GM12891 (cell line): Measurements from ENCODE around the gene CCDC6.
"Not testable (repeated sequence)": the region's sequence is repeated elsewhere in the genome, so short reads cannot be mapped to it uniquely, and the experiment has no call there.

ENCODE experiments used
- DNase-seq: peaks from one replicate; pipeline ENCODE4 v3.0.0; 2011; ENCODE audit warnings: low spot score; ENCODE audit not compliant: insufficient read length
- FAIRE-seq: peaks from 2 replicates; lab custom pipeline; 2011; peaks lifted over from hg19 to GRCh38; lab: Jason Lieb, UNC
- PAX5 ChIP-seq: IDR thresholded peaks from 2 replicates; pipeline ENCODE4 v1.6.1; 2011; ENCODE audit warnings: low read length, moderate library complexity, mild to moderate bottlenecking; ENCODE audit not compliant: insufficient read depth, severe bottlenecking
- POLR2A ChIP-seq: IDR thresholded peaks from 2 replicates; pipeline ENCODE4 v1.6.1; 2011; ENCODE audit warnings: low read depth, low read length, control low read depth
- POLR2AphosphoS5 ChIP-seq: IDR thresholded peaks from 2 replicates; pipeline ENCODE4 v1.6.1; 2011; ENCODE audit warnings: low read depth, low read length, control low read depth
- POU2F2 ChIP-seq: IDR thresholded peaks from 2 replicates; pipeline ENCODE4 v1.6.1; 2011; ENCODE audit warnings: low read depth, mild to moderate bottlenecking, control low read depth, low read length, moderate library complexity
- SPI1 ChIP-seq: IDR thresholded peaks from 2 replicates; pipeline ENCODE4 v1.6.1; 2011; ENCODE audit warnings: low read depth, low read length, control low read depth
- TAF1 ChIP-seq: IDR thresholded peaks from 2 replicates; pipeline ENCODE4 v1.6.1; 2011; ENCODE audit warnings: low read depth, low read length, control low read depth

Gene CCDC6

DNA sequence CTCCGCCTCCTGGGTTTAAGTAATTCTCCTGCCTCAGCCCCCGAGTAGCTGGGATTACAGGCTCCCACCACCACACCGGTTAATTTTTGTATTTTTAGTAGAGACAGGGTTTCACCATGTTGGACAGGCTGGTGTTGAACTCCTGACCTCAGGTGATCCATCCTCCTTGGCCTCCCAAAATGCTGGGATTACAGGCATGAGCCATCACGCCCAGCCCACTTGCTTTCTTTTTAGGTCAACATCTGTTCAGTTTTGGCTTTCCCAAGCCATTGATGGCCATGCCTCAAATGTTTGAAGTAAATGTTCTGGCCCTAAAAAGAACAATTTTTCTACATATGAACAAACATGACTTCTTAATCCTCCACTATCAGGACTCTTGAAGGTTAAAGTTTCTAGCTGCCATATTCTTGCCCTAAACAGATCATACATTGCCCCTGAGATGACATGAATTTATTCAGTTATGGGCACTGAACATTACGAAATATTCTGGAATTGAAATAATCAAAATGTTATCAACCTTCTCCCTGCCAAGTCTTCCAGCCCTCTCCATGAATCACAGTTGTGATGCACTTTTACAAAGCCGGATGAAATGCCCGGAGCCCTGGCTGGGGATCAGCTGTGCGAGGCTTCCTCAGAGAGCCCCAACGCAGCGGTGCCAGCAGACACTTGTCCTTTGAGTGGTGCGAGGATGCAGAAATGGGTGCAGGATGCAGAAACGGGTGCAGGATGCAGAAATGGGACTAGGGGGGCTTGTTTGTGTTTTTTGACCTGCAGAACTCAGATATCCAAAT is 156.0 kb downstream of the CCDC6 start:
- TF ChIP-seq PAX5 = no peak
- no peak for TF ChIP-seq POLR2AphosphoS5
- TF ChIP-seq POU2F2 = no peak
- TF ChIP-seq POLR2A = no peak
- no peak for TF ChIP-seq TAF1
- no peak for TF ChIP-seq SPI1
- FAIRE-seq (no peak), DNase-seq (no peak)

DNA sequence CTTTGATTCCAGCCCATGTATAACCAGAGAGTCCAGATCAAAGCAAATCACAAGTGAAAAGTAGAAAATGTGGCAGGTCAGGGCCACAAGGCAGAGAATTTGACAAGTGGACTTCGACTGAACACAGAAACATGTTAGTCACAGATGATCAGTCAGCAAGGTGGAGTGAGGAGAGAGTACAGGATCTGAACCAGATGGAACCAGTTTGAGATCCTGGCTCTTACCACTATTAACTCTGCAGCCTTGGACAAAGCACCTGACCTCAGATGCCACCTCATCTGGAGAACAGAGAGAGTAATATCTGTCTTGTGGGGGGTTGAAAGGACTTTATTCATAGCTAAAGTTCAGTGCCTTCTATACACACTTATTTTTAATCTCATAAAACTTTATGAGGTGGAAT is 157.5 kb downstream of the CCDC6 start:
- peak; percentile 5 for DNase-seq
- no peak for FAIRE-seq
- TF ChIP-seq POU2F2 (no peak), POLR2A (no peak), SPI1 (no peak), POLR2AphosphoS5 (no peak), PAX5 (no peak), TAF1 (no peak)

DNA sequence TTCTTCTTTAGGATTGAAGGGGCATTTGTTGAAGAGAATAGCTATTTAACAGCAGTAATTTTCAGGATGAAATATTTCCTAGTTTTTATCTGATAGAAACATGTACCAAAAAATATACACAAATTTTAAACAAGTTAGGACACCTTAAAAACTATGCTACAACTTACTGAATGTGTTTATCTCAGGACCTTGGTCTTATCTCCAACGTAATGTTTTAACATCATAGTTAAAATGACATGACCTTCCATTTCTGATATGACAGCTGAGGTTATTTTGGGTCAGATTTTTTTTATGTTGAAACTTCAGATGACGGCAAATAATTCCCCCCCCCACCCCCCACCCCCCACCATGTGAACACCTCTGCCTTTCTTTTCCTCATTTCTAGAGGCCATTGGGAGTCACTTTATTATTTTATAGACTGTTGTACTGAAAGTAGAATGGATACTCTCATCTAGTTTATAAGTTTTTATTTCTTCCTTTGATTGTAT is 161.1 kb downstream of the CCDC6 start:
- no peak for TF ChIP-seq TAF1
- TF ChIP-seq POLR2AphosphoS5 = no peak
- TF ChIP-seq POU2F2 = no peak
- no peak for TF ChIP-seq POLR2A
- no peak for TF ChIP-seq SPI1
- TF ChIP-seq PAX5 = no peak
- FAIRE-seq (no peak), DNase-seq (no peak)

DNA sequence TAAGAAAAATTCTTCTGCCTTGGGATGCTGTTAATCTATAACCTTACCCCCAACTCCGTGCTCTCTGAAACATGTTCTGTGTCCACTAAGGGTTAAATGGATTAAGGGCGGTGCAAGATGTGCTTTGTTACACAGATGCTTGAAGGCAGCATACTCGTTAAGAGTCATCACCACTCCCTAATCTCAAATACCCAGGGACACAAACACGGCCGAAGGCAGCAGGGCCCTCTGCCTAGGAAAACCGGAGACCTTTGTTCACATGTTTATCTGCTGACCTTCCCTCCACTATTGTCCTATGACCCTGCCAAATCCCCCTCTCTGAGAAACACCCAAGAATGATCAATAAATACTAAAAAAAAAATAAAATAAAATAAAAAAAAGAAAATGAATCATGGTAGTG is 161.6 kb downstream of the CCDC6 start:
- not testable (repeated sequence) for FAIRE-seq

DNA sequence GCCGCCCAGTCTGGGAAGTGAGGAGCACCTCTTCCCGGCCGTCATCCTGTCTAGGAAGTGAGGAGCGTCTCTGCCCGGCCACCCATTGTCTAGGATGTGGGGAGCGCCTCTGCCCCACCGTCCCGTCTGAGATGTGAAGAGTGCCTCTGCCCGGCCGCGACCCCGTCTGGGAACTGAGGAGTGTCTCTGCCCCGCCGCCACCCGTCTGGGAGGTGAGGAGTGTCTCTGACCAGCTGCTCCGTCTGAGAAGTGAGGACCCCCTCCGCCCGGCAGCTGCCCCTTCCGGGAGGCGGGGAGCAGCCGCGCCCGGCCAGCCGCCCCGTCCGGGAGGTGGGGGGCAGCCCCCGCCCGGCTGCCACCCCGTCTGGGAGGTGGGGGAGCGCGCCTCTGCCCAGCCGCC is 162.2 kb downstream of the CCDC6 start:
- not testable (repeated sequence) for DNase-seq, FAIRE-seq

More for the DNA sequence above, 161.6 kb downstream of the CCDC6 start:
- DNase-seq = not testable (repeated sequence)

DNA sequence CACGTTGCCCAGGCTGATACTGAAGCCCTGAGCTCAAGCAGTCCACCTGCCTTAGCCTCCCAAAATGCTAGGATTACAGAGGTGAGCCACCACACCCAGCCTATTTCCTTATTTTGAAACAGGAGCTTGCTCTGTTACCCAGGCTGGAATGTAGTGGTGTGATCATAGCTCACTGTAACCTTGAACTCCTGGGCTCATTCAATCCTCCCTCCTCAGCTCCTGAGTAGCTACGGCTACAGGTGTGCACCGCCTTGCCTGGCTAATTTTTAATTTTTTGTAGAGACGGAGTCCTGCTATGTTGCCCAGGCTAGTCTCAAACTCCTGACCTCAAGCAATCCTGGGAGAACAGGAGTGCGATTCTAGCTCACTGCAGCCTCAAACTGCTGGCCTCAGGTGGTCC is 164.8 kb downstream of the CCDC6 start:
- DNase-seq = no peak
- FAIRE-seq = no peak
- no peak for TF ChIP-seq POLR2AphosphoS5
- no peak for TF ChIP-seq POLR2A
- TF ChIP-seq POU2F2 = no peak
- no peak for TF ChIP-seq PAX5
- TF ChIP-seq SPI1 = no peak
- no peak for TF ChIP-seq TAF1

DNA sequence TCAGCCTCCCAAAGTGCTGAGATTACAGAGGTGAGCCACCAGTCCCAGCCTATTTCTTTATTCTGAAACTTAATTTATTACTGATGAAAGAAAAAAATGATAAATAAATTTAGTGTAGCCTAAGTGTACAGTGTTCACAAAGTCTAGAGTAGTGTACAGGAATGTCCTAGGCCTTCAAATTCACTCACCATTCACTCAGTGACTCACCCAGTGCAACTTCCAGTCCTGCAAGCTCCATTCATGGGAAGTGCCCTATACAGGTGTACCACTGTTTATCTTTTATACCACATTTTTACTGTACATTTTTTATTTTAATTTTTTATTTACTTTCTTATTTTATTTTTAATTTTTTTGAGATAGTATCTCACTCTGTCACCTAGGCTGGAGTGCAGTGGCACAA is 165.3 kb downstream of the CCDC6 start:
- FAIRE-seq = no peak
- no peak for DNase-seq
- no peak for TF ChIP-seq SPI1
- no peak for TF ChIP-seq PAX5
- TF ChIP-seq POLR2A = no peak
- TF ChIP-seq POLR2AphosphoS5 = no peak
- no peak for TF ChIP-seq POU2F2
- TF ChIP-seq TAF1 = no peak
